Epithelial cell of esophagus (primary cell): ENCODE results near the gene IRAG1.

Source experiments
- DNase-seq: peaks from one replicate; pipeline ENCODE4 v3.0.0; 2010; ENCODE audit warnings: low read depth
- H3K4me3 ChIP-seq: 2 replicates; pipeline ENCODE4 v1.5.1; 2011; ENCODE audit warnings: mild to moderate bottlenecking, low read length, control low read depth
- TF ChIP-seq, protein P1 (sequence below): IDR thresholded peaks from 2 replicates; pipeline ENCODE4 v1.5.1; 2011; ENCODE audit warnings: low read depth, mild to moderate bottlenecking, low read length, control low read depth, inconsistent platforms; ENCODE audit not compliant: insufficient read depth; ENCODE audit errors: missing control alignments

The IRAG1 gene

DNA sequence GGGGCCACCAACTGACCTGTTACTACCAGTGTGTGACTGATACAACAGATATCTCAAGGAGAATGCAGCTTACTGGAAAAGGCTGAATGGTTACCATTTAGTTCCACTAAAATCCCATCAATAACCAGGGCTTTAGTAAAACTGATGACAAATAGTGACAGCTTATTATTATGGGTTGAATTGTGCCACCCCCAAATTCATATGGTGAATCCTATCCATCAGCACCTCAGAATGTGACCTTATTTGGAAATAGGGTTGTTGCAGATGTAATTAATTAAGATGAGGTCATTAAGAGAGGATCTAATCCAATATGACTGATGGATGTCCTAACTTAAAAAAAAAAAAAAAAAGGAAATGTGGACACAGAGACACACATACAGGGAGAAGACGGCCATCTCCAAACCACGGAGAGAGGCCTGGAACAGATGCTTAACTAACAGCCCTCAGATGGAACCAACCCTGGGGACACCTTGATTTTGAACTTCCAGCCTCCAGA, 27.4 kb upstream of the IRAG1 start:
- TF ChIP-seq, protein P1, sequence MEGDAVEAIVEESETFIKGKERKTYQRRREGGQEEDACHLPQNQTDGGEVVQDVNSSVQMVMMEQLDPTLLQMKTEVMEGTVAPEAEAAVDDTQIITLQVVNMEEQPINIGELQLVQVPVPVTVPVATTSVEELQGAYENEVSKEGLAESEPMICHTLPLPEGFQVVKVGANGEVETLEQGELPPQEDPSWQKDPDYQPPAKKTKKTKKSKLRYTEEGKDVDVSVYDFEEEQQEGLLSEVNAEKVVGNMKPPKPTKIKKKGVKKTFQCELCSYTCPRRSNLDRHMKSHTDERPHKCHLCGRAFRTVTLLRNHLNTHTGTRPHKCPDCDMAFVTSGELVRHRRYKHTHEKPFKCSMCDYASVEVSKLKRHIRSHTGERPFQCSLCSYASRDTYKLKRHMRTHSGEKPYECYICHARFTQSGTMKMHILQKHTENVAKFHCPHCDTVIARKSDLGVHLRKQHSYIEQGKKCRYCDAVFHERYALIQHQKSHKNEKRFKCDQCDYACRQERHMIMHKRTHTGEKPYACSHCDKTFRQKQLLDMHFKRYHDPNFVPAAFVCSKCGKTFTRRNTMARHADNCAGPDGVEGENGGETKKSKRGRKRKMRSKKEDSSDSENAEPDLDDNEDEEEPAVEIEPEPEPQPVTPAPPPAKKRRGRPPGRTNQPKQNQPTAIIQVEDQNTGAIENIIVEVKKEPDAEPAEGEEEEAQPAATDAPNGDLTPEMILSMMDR, result no peak
- DNase-seq, result no peak
- no peak overlapping the region for H3K4me3 ChIP-seq

DNA sequence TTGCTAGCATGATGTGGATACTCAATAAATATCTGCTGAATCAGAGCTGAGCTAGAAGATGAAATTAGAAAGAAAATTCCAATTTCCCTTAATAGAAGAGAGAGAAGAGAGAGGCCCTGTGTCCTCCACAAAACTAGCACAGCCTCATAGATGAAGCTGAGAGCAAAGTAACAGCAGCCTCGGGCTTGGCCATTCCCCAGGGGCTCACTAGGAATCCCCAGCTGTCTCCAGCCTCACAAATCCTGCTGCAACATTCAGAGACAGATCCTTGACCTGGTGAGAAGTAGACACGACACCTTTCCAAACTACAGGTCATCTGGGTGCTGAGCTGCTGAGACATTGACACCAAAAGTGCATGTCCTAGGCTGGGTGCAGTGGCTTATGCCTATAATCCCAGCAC, 26.1 kb upstream of the IRAG1 start:
- TF ChIP-seq, protein P1, result no peak
- no peak for DNase-seq
- no peak overlapping the region for H3K4me3 ChIP-seq

DNA sequence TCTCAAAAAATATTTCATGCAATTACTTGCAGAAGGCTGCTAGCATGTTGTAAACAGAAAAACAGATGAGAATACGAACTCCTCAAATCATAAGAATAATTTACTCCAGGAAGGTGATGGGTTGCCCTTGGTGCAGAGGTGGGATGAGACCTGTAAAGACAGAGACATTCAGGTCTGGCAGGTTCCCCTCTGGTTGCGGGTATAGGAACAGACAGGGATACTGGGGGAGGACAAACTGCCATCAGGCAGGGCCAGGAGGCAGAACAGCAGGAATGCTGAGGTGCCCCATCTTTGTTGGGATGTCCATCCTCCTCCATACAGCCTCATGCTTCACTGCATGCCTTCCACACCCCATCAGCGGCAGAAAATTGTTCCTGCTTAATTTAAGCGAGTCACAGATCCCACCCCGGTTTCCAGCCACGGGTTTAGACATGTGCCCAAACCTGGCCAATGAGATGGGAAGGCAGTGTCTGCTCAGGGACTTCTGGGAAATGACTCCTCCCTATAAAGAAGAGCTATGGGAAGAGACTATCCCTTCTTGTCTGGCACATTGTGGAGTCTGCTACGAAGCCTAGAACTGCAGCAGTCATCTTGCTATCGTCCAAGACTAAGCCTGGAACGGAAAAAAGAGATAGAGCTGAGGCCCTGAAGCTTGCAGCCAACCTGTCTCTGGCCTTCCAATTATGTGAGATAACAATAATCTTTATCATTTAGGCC, 23.1 kb upstream of the IRAG1 start:
- TF ChIP-seq, protein P1, result no peak
- DNase-seq, result no peak
- no peak overlapping the region for H3K4me3 ChIP-seq

DNA sequence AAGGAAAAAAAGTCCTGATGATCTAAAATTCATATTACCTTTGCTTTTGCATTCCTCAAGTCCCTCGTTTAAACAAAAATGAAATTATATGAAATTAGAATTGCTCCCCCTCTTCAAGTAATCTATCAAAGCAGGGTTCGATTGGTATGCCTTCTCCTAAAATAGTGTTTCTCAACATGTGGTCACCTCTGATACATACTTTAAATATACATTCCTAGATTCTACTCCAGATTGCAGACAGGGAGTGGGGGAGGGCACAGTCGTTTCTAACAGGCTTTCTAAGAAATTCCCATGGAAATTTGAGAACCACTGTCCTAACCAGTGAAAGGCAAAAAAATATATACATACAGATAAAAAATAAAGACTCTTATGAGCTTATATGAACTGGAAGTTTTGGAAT, 22.6 kb upstream of the IRAG1 start:
- no peak for DNase-seq
- TF ChIP-seq, protein P1, result no peak
- H3K4me3 ChIP-seq, result no peak overlapping the region

DNA sequence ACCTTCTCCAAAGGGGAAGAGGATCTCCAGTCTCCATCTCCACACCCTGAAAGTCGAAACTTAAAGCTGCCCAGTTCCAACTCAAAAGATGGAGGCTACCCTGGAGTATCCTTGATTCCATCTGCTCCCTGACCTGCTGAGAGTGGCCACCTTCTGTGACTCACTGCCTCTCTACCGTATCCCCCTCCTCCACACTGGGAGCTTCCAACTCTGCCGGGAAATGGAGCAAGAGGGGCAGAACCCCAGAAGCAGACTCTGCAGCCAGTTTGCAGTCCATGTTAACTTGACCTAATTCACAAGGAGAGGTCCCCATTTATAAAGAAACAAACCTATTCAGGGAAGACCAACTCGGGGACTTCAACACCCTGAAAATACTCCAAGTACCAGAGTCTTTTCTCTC, 22.0 kb upstream of the IRAG1 start:
- H3K4me3 ChIP-seq, result no peak overlapping the region
- TF ChIP-seq, protein P1, result no peak
- no peak for DNase-seq

- TF ChIP-seq, protein P1, result no peak
- H3K4me3 ChIP-seq, result no peak overlapping the region
- DNase-seq, result no peak
Measured at GRCh38 chr11:10709299-10710086, 15.9 kb upstream of the IRAG1 start.

- DNase-seq, result no peak
- TF ChIP-seq, protein P1, result no peak
- no peak overlapping the region for H3K4me3 ChIP-seq
Measured at GRCh38 chr11:10708131-10708530, 14.6 kb upstream of the IRAG1 start.
